H1 (cell line): ENCODE results near the gene PAX5. TPM values are rescaled to one million over a fixed set of nuclear protein-coding genes. Genes with fewer than 3 reads are reported as not detected.

ENCODE experiments used
- CTCF ChIA-PET: fragments of 300-600 bp; sonication (Branson Sonifier 250); formaldehyde crosslinking; loops from one replicate; lab custom pipeline; 2021; ENCODE audit not compliant: partially characterized antibody; lab: Charles Lee
- POLR2A ChIA-PET: fragments of 300-600 bp; sonication (Branson Sonifier 250); formaldehyde crosslinking; loops from one replicate; lab custom pipeline; 2021; ENCODE audit warnings: inconsistent platforms; ENCODE audit not compliant: partially characterized antibody; lab: Charles Lee
- DNase-seq, 2 experiments: peaks; one replicate each; pipeline versions ENCODE4 v3.0.0 to v3.0.0-alpha.2; 2010 to 2022; ENCODE audit warnings: low spot score in 2 of 2, low read depth in 1 of 2, mixed read lengths in 1 of 2
- FAIRE-seq: peaks from 2 replicates; lab custom pipeline; 2011; peaks lifted over from hg19 to GRCh38; lab: Jason Lieb, UNC
- H2AFZ ChIP-seq: 2 replicates; pipeline ENCODE4 v1.8.1; 2012; ENCODE audit warnings: low read length, inconsistent platforms
- H2AK5ac ChIP-seq: 2 replicates; pipeline ENCODE4 v1.6.1; 2013; ENCODE audit warnings: low read depth, low read length
- H2BK120ac ChIP-seq: replicated peaks from 2 replicates; pipeline ENCODE3; 2013; ENCODE audit warnings: low read depth, low read length, inconsistent platforms
- H2BK12ac ChIP-seq: 2 replicates; pipeline ENCODE4 v1.6.1; 2013; ENCODE audit warnings: low read depth, low read length
- H2BK15ac ChIP-seq: 2 replicates; pipeline ENCODE4 v1.6.1; 2013; ENCODE audit warnings: low read length
- H2BK20ac ChIP-seq: 2 replicates; pipeline ENCODE4 v1.6.1; 2013; ENCODE audit warnings: low read length
- H2BK5ac ChIP-seq: 2 replicates; pipeline ENCODE4 v1.6.1; 2013; ENCODE audit warnings: low read depth, low read length
- H3K14ac ChIP-seq: 2 replicates; pipeline ENCODE4 v1.6.1; 2013; ENCODE audit warnings: inconsistent platforms; ENCODE audit not compliant: insufficient read length
- H3K18ac ChIP-seq: 2 replicates; pipeline ENCODE4 v1.6.1; 2013; ENCODE audit warnings: low read length; ENCODE audit errors: extremely low read depth
- H3K23ac ChIP-seq: 2 replicates; pipeline ENCODE4 v1.6.1; 2013; ENCODE audit warnings: inconsistent platforms; ENCODE audit not compliant: insufficient read length
- H3K23me2 ChIP-seq: 2 replicates; pipeline ENCODE4 v1.6.1; 2013; ENCODE audit warnings: low read depth, low read length
- H3K27ac ChIP-seq: 2 replicates; pipeline ENCODE4 v1.6.1; 2011; ENCODE audit warnings: low read depth, low read length, inconsistent platforms
- H3K27me3 ChIP-seq, 4 experiments: replicated peaks in 1 of 4; 1 replicate in 1 of 4; 2 replicates in 3 of 4; pipeline versions ENCODE4 v1.6.1 to v1.8.1; 2011 to 2013; ENCODE audit warnings: low read length in 3 of 4, mild to moderate bottlenecking in 3 of 4, inconsistent platforms in 2 of 4, mixed read lengths in 2 of 4, moderate library complexity in 1 of 4; ENCODE audit not compliant: control insufficient read depth in 3 of 4, insufficient read depth in 3 of 4; ENCODE audit errors: extremely low read depth in 1 of 4
- H3K36me3 ChIP-seq, 4 experiments: 2 replicates each; pipeline versions ENCODE4 v1.6.1 to v1.8.1; 2011 to 2013; ENCODE audit warnings: mild to moderate bottlenecking in 4 of 4, low read length in 3 of 4, moderate library complexity in 2 of 4, control low read depth in 1 of 4, inconsistent platforms in 1 of 4; ENCODE audit not compliant: insufficient read depth in 4 of 4, control insufficient read depth in 2 of 4
- H3K4ac ChIP-seq: replicated peaks from 2 replicates; pipeline ENCODE3; 2013; ENCODE audit warnings: low read length, low read depth, mixed read lengths, inconsistent platforms; ENCODE audit not compliant: insufficient read length
- H3K4me1 ChIP-seq, 4 experiments: replicated peaks in 1 of 4; 1 replicate in 1 of 4; 2 replicates in 3 of 4; pipeline versions ENCODE4 v1.6.1 to v1.8.1; 2011 to 2013; ENCODE audit warnings: low read length in 3 of 4, inconsistent platforms in 2 of 4, mixed read lengths in 1 of 4; ENCODE audit not compliant: insufficient read depth in 4 of 4, control insufficient read depth in 3 of 4
- H3K4me2 ChIP-seq, 2 experiments: 2 replicates each; pipeline versions ENCODE4 v1.6.1 to v1.8.1; 2011 to 2013; ENCODE audit warnings: low read depth in 2 of 2, low read length in 2 of 2, control low read depth in 1 of 2, inconsistent platforms in 1 of 2, mild to moderate bottlenecking in 1 of 2; ENCODE audit not compliant: insufficient read depth in 1 of 2
- H3K4me3 ChIP-seq, 4 experiments: fragments of 200-600, 300-600 bp in 1 of 4; sonication (generic), shearing (Covaris generic), sonication (Bioruptor Twin) in 1 of 4; 2 replicates each; pipeline versions ENCODE4 v1.5.1 to v1.8.1; 2011 to 2016; ENCODE audit warnings: low read length in 4 of 4, low read depth in 3 of 4, control low read depth in 2 of 4, inconsistent platforms in 2 of 4, mild to moderate bottlenecking in 2 of 4, mixed read lengths in 1 of 4, moderate library complexity in 1 of 4; ENCODE audit not compliant: insufficient read depth in 2 of 4; ENCODE audit errors: extremely low read depth in 1 of 4
- H3K56ac ChIP-seq: replicated peaks from 2 replicates; pipeline ENCODE3; 2013; ENCODE audit warnings: low read depth, mild to moderate bottlenecking, mixed read lengths, low read length, inconsistent platforms; ENCODE audit not compliant: insufficient read length
- H3K79me1 ChIP-seq: 2 replicates; pipeline ENCODE4 v1.6.1; 2013; ENCODE audit warnings: low read depth, low read length, control low read depth
- H3K79me2 ChIP-seq, 2 experiments: 2 replicates each; pipeline versions ENCODE4 v1.6.1 to v1.8.1; 2012 to 2013; ENCODE audit warnings: low read length in 2 of 2, mild to moderate bottlenecking in 2 of 2, inconsistent platforms in 1 of 2; ENCODE audit not compliant: insufficient read depth in 2 of 2, control insufficient read depth in 1 of 2
- H3K9ac ChIP-seq, 4 experiments: replicated peaks in 1 of 4; 1 replicate in 1 of 4; 2 replicates in 3 of 4; pipeline versions ENCODE4 v1.6.1 to v1.8.1; 2011 to 2013; ENCODE audit warnings: low read depth in 3 of 4, low read length in 3 of 4, control low read depth in 2 of 4, mild to moderate bottlenecking in 2 of 4, moderate library complexity in 2 of 4, inconsistent platforms in 1 of 4; ENCODE audit errors: extremely low read depth in 1 of 4
- H3K9me3 ChIP-seq, 2 experiments: 2 replicates each; pipeline versions ENCODE4 v1.6.1 to v1.8.1; 2012 to 2013; ENCODE audit warnings: mild to moderate bottlenecking in 2 of 2, moderate library complexity in 2 of 2, control low read depth in 1 of 2, inconsistent platforms in 1 of 2, low read depth in 1 of 2, low read length in 1 of 2, mixed read lengths in 1 of 2; ENCODE audit not compliant: insufficient read depth in 2 of 2
- H4K20me1 ChIP-seq, 2 experiments: replicated peaks in 1 of 2; 2 replicates each; pipeline versions ENCODE3 to v1.8.1; 2011 to 2013; ENCODE audit warnings: inconsistent platforms in 2 of 2, low read length in 2 of 2, mild to moderate bottlenecking in 1 of 2; ENCODE audit not compliant: insufficient read depth in 2 of 2, control insufficient read depth in 1 of 2
- H4K5ac ChIP-seq: 2 replicates; pipeline ENCODE4 v1.6.1; 2013; ENCODE audit warnings: low read length, low read depth, mixed read lengths, inconsistent platforms; ENCODE audit not compliant: insufficient read length
- H4K8ac ChIP-seq: 2 replicates; pipeline ENCODE4 v1.8.0; 2013; ENCODE audit warnings: mild to moderate bottlenecking, moderate library complexity, low read length, inconsistent platforms; ENCODE audit not compliant: insufficient read depth; ENCODE audit errors: extremely low read depth
- H4K91ac ChIP-seq: replicated peaks from 2 replicates; pipeline ENCODE3; 2013; ENCODE audit warnings: low read length, mixed read lengths, inconsistent platforms; ENCODE audit not compliant: insufficient read length
- POLR2A ChIP-seq, 2 experiments: IDR thresholded peaks; 1 replicate in 1 of 2; 2 replicates in 1 of 2; pipeline ENCODE4 v1.6.1; 2011; ENCODE audit warnings: low read depth in 2 of 2, low read length in 2 of 2, mild to moderate bottlenecking in 2 of 2; ENCODE audit errors: control extremely low read depth in 1 of 2
- POU5F1 ChIP-seq: IDR thresholded peaks from 2 replicates; pipeline ENCODE4 v1.6.1; 2011; ENCODE audit warnings: low read depth, mild to moderate bottlenecking, low read length, moderate library complexity
- WGBS, 2 experiments: shearing (Covaris generic) in 1 of 2; methylation state at CpG; one replicate each; pipeline versions ENCODE4 v1.1.6 to v1.1.7; 2013 to 2015; ENCODE audit warnings: low lambda C conversion rate in 2 of 2, mixed read lengths in 2 of 2, inconsistent platforms in 1 of 2, low coverage in 1 of 2, missing lambda C conversion rate in 1 of 2; ENCODE audit not compliant: insufficient replicate concordance in 2 of 2, insufficient coverage in 1 of 2, insufficient read length in 1 of 2; ENCODE audit errors: extremely low coverage in 1 of 2, missing lambda C conversion rate in 1 of 2; 5-methylcytosine and 5-hydroxymethylcytosine counted together
- polyA plus RNA-seq, 7 experiments: library from polyadenylated mRNA; depleted of rRNA in 3 of 7; stranded (reverse) in 5 of 7; unstranded in 2 of 7; fragments of >200 nt in 5 of 7; fragments of 200-250 nt in 2 of 7; gene quantifications; 1 replicate in 5 of 7; 2 replicates in 1 of 7; 4 replicates in 1 of 7; pipeline versions ENCODE4 v1.2.1 to v1.2.3, GENCODE V29; 2011 to 2013; ENCODE audit warnings: missing spikeins in 2 of 7, mixed read lengths in 2 of 7
- total RNA-seq: library from RNA; stranded (reverse); fragmentation: NEBNext Ultra II Directional; extraction: Animal tissue kit (Norgen Biotek cat#: 25700); gene quantifications from 2 replicates; pipeline ENCODE4 v1.2.1, GENCODE V29; 2021
- TF ChIP-seq, protein P1 (sequence below): IDR thresholded peaks from 2 replicates; pipeline ENCODE4 v1.6.1; 2012; ENCODE audit warnings: inconsistent platforms

PAX5 gene
- total and polyA plus RNA-seq, 2 of the 8 experiments (the other 6 are each of a cell fraction or from before 2014, with no cell fraction given) = 0.29 to 0.43 TPM

DNA sequence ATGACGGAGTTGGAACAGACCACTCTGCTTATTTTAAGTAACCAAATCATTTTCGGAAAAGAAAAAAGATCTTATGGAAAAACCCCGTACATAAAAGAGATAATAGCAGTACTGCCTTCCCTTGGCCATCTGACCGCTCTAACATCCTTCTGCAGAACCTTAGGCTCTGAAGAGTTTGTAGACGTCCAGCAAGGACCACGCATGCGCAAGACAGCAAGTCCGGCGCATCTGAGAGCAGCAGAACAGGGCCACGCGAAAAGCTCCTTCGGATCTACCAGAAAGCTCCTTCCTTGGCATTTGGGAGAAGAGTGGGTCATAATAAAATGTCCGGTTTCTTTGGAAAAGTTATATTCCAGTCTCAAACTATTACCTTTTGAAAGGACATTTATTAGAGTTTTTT, 26.8 kb downstream of the PAX5 start:
- no peak for TF ChIP-seq POU5F1
- TF ChIP-seq, protein P1, sequence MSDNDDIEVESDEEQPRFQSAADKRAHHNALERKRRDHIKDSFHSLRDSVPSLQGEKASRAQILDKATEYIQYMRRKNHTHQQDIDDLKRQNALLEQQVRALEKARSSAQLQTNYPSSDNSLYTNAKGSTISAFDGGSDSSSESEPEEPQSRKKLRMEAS = no peak
- no peak for TF ChIP-seq POLR2A (IDR thresholded peaks at IDR 0.05; ENCODE audit: control extremely low read depth in 1 of 2, low read depth in 2 of 2, low read length in 2 of 2)
- no peak overlapping the region for H2BK20ac ChIP-seq
- ChIA-PET POLR2A (interaction anchor here (1.3 kb wide), 1 partner anchor 9 kb away, joined by 3 read pairs; no protein-coding TSS in a partner anchor), CTCF (interaction anchor here (0.6 to 1.2 kb wide), 2 partner anchors 9 to 134 kb away, joined by 3 to 4 read pairs; no protein-coding TSS in a partner anchor)
- H3K18ac ChIP-seq = no peak overlapping the region
- no peak overlapping the region for H4K5ac ChIP-seq
- H3K4me2 ChIP-seq = no peak overlapping the region
- no peak overlapping the region for H2BK5ac ChIP-seq
- H3K79me1 ChIP-seq = no peaks in the 10 kb centered on the region
- no peak overlapping the region for H3K4me3 ChIP-seq
- H2AK5ac ChIP-seq = no peak overlapping the region
- no peaks in the 10 kb centered on the region for H3K9me3 ChIP-seq
- DNase-seq (no peak), FAIRE-seq (no peak)
- no peak overlapping the region for H3K23ac ChIP-seq
- H4K8ac ChIP-seq = no peak overlapping the region
- H4K20me1 ChIP-seq = no peaks in the 10 kb centered on the region
- H3K27me3 ChIP-seq = peaks cover 11 to 31% (median 27%) of the 10 kb centered on the region in 4 experiments
- H3K27ac ChIP-seq = no peak overlapping the region
- no peak overlapping the region for H3K56ac ChIP-seq
- no peak overlapping the region for H2BK15ac ChIP-seq
- H4K91ac ChIP-seq = no peak overlapping the region
- no peak overlapping the region for H2AFZ ChIP-seq
- no peaks in the 10 kb centered on the region for H3K36me3 ChIP-seq
- peaks cover 6% of the 10 kb centered on the region; the same call in 1 of the 2 replicates for H3K23me2 ChIP-seq
- H3K79me2 ChIP-seq = no peaks in the 10 kb centered on the region
- no peaks in the 10 kb centered on the region; a peak in 1 of 7 replicates for H3K4me1 ChIP-seq
- H3K4ac ChIP-seq = no peak overlapping the region
- no peak overlapping the region for H2BK120ac ChIP-seq
- 91% methylated on average over 13 of the region's 13 CpGs; no CpG with 5 or more reads in 1 of the 2 experiments for WGBS, 2 experiments
- H2BK12ac ChIP-seq = no peak overlapping the region
- H3K14ac ChIP-seq = no peak overlapping the region
- H3K9ac ChIP-seq = no peak overlapping the region
